ENCODE data around the gene MRGPRX2. TPM values are rescaled to one million over a fixed set of nuclear protein-coding genes. Genes with fewer than 3 reads are reported as not detected.

Gene MRGPRX2
- polyA plus RNA-seq, 1 donor from 2014 or later, result not detected

GRCh38 chr11:19025481-19026406 lies 34.8 kb downstream of the MRGPRX2 start:
- Histone ChIP-seq H2AFZ (ENCODE audit: low read depth, low read length) (no peak overlapping the region), H3F3A (ENCODE audit: insufficient read depth, low read length, poor library complexity, severe bottlenecking) (no peaks in the 10 kb centered on the region), H3K79me2 (replicated peaks; ENCODE audit: insufficient read depth, low read length) (no peaks in the 10 kb centered on the region), H3K9me2 (ENCODE audit: insufficient read depth, low read length) (no peaks in the 10 kb centered on the region), H3K27me3 (ENCODE audit: insufficient read depth, low read depth, low read length) (no peaks in the 10 kb centered on the region), H3K9me3 (ENCODE audit: low read length) (no peaks in the 10 kb centered on the region), H3K36me3 (ENCODE audit: insufficient read depth, low read length) (no peaks in the 10 kb centered on the region), H4K20me1 (ENCODE audit: insufficient read depth) (no peaks in the 10 kb centered on the region), H3K9ac (ENCODE audit: low read length) (no peak overlapping the region), H3K4me3 (ENCODE audit: low read length) (no peak overlapping the region), H3K4me2 (ENCODE audit: low read length) (no peak overlapping the region), H3K27ac (ENCODE audit: low read length) (no peak overlapping the region)
- TF ChIP-seq EZH2 (IDR thresholded peaks at IDR 0.05; ENCODE audit: borderline replicate concordance, insufficient read depth, low read length, poor library complexity, severe bottlenecking) (no peak), MXI1 (conservative IDR thresholded peaks at IDR 0.05; ENCODE audit: poor library complexity, severe bottlenecking) (no peak)

- no peaks in the 10 kb centered on the region for H3K36me3 ChIP-seq (ENCODE audit: insufficient read depth, low read length)
- H3K79me2 ChIP-seq (replicated peaks; ENCODE audit: insufficient read depth, low read length), result no peaks in the 10 kb centered on the region
- no peak overlapping the region for H2AFZ ChIP-seq (ENCODE audit: low read depth, low read length)
- no peak overlapping the region for H3K27ac ChIP-seq (ENCODE audit: low read length)
- no peaks in the 10 kb centered on the region for H3K9me3 ChIP-seq (ENCODE audit: low read length)
- H4K20me1 ChIP-seq (ENCODE audit: insufficient read depth), result no peaks in the 10 kb centered on the region
- no peaks in the 10 kb centered on the region for H3F3A ChIP-seq (ENCODE audit: insufficient read depth, low read length, poor library complexity, severe bottlenecking)
- H3K4me3 ChIP-seq (ENCODE audit: low read length), result no peak overlapping the region
- no peaks in the 10 kb centered on the region for H3K9me2 ChIP-seq (ENCODE audit: insufficient read depth, low read length)
- H3K9ac ChIP-seq (ENCODE audit: low read length), result no peak overlapping the region
- no peak for TF ChIP-seq RAD21 (conservative IDR thresholded peaks at IDR 0.05)
- no peak for TF ChIP-seq MXI1 (conservative IDR thresholded peaks at IDR 0.05; ENCODE audit: poor library complexity, severe bottlenecking)
- TF ChIP-seq EZH2 (IDR thresholded peaks at IDR 0.05; ENCODE audit: borderline replicate concordance, insufficient read depth, low read length, poor library complexity, severe bottlenecking), result no peak
- TF ChIP-seq, protein P1, sequence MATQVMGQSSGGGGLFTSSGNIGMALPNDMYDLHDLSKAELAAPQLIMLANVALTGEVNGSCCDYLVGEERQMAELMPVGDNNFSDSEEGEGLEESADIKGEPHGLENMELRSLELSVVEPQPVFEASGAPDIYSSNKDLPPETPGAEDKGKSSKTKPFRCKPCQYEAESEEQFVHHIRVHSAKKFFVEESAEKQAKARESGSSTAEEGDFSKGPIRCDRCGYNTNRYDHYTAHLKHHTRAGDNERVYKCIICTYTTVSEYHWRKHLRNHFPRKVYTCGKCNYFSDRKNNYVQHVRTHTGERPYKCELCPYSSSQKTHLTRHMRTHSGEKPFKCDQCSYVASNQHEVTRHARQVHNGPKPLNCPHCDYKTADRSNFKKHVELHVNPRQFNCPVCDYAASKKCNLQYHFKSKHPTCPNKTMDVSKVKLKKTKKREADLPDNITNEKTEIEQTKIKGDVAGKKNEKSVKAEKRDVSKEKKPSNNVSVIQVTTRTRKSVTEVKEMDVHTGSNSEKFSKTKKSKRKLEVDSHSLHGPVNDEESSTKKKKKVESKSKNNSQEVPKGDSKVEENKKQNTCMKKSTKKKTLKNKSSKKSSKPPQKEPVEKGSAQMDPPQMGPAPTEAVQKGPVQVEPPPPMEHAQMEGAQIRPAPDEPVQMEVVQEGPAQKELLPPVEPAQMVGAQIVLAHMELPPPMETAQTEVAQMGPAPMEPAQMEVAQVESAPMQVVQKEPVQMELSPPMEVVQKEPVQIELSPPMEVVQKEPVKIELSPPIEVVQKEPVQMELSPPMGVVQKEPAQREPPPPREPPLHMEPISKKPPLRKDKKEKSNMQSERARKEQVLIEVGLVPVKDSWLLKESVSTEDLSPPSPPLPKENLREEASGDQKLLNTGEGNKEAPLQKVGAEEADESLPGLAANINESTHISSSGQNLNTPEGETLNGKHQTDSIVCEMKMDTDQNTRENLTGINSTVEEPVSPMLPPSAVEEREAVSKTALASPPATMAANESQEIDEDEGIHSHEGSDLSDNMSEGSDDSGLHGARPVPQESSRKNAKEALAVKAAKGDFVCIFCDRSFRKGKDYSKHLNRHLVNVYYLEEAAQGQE (IDR thresholded peaks at IDR 0.05; ENCODE audit: borderline replicate concordance), result no peak
- no peak for TF ChIP-seq TAF1 (IDR thresholded peaks at IDR 0.05; ENCODE audit: low read depth)
- TF ChIP-seq, protein P2, sequence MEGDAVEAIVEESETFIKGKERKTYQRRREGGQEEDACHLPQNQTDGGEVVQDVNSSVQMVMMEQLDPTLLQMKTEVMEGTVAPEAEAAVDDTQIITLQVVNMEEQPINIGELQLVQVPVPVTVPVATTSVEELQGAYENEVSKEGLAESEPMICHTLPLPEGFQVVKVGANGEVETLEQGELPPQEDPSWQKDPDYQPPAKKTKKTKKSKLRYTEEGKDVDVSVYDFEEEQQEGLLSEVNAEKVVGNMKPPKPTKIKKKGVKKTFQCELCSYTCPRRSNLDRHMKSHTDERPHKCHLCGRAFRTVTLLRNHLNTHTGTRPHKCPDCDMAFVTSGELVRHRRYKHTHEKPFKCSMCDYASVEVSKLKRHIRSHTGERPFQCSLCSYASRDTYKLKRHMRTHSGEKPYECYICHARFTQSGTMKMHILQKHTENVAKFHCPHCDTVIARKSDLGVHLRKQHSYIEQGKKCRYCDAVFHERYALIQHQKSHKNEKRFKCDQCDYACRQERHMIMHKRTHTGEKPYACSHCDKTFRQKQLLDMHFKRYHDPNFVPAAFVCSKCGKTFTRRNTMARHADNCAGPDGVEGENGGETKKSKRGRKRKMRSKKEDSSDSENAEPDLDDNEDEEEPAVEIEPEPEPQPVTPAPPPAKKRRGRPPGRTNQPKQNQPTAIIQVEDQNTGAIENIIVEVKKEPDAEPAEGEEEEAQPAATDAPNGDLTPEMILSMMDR (IDR thresholded peaks at IDR 0.05; ENCODE audit: poor library complexity, severe bottlenecking), result no peak
- no peak for TF ChIP-seq POLR2AphosphoS5 (IDR thresholded peaks at IDR 0.05)
- TF ChIP-seq EP300 (conservative IDR thresholded peaks at IDR 0.05; ENCODE audit: poor library complexity, severe bottlenecking), result no peak
- no peak for TF ChIP-seq SMC3 (conservative IDR thresholded peaks at IDR 0.05; ENCODE audit: poor library complexity)
- peaks cover 8% of the 10 kb centered on the region for H3K27me3 ChIP-seq (ENCODE audit: insufficient read depth, low read depth, low read length)
- no peak overlapping the region for H3K4me2 ChIP-seq (ENCODE audit: low read length)
Measured at GRCh38 chr11:19020831-19021230, 39.7 kb downstream of the MRGPRX2 start.

Data from neural cell (in vitro differentiated cells).